ENCODE measurements around the gene CARD11.

Gene CARD11

DNA sequence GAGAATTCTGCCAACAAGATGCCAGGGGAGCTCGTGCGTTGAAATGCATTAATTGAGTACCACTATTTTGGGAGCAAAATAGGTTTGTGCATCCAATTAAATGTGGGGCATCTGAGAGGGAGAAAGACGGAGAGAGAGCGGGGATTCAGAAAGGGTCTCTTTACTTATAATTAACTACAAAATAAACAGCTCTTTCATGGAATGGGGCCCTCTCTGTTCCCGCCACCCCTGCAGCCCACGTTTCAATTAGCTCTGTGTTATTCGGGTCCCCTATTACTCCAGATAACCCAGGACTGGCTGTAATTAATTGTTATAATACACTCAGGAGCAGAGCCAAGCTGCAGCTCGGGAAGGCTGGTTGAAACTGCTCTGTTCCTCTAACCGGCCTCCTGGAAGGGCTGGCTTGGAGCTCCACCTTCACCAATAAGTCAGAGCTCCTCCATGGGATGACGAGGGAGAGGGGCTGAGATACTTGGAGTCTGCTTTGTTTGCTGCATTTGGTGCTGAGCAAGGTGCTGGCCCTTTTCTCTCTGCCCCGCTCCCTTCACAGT, 67.8 kb downstream of the CARD11 start:
- TF ChIP-seq, protein P1, sequence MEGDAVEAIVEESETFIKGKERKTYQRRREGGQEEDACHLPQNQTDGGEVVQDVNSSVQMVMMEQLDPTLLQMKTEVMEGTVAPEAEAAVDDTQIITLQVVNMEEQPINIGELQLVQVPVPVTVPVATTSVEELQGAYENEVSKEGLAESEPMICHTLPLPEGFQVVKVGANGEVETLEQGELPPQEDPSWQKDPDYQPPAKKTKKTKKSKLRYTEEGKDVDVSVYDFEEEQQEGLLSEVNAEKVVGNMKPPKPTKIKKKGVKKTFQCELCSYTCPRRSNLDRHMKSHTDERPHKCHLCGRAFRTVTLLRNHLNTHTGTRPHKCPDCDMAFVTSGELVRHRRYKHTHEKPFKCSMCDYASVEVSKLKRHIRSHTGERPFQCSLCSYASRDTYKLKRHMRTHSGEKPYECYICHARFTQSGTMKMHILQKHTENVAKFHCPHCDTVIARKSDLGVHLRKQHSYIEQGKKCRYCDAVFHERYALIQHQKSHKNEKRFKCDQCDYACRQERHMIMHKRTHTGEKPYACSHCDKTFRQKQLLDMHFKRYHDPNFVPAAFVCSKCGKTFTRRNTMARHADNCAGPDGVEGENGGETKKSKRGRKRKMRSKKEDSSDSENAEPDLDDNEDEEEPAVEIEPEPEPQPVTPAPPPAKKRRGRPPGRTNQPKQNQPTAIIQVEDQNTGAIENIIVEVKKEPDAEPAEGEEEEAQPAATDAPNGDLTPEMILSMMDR (conservative IDR thresholded peaks at IDR 0.05; ENCODE audit: control insufficient read depth, insufficient read depth, low read depth, low read length): no peak
- H3K4me3 ChIP-seq (ENCODE audit: control insufficient read depth, low read depth, low read length): no peak overlapping the region
- no peak for DNase-seq (ENCODE audit: low read depth)

DNA sequence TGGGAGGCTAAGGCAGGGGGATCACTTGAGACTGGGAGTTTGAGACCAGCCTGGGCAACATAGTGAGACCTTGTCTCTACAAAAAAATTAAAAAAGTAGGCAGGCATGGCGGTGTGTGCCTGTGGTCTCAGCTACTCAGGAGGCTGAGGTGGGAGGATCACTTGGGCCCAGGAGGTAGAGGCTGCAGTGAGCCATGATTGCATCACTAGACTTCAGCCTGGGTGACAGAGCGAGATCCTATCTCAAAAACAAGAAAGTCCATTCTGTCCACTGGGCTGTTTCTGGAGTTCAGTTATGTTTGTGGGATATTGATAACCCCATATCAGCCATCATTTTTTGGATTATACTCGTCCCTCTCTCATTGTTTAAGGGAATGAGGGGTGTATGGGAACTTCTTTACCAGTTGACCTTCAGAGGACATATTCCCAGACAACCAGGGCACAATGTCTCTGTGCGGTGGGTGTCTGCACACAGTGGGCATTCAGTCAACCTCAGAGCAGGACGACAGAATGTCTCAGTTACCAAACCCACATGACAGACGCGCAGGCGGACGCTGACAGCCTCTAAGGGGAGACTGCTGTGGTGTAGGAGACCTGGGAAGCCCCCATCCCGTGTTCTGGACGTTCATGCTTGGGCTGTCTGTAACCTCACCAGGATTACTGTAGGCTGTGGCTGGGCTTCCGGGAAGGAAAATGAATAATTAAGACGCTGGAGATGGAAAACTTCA, 69.4 kb downstream of the CARD11 start:
- no peak for DNase-seq (ENCODE audit: low read depth)
- no peak overlapping the region for H3K4me3 ChIP-seq (ENCODE audit: control insufficient read depth, low read depth, low read length)
- TF ChIP-seq, protein P1 (conservative IDR thresholded peaks at IDR 0.05; ENCODE audit: control insufficient read depth, insufficient read depth, low read depth, low read length): no peak

DNA sequence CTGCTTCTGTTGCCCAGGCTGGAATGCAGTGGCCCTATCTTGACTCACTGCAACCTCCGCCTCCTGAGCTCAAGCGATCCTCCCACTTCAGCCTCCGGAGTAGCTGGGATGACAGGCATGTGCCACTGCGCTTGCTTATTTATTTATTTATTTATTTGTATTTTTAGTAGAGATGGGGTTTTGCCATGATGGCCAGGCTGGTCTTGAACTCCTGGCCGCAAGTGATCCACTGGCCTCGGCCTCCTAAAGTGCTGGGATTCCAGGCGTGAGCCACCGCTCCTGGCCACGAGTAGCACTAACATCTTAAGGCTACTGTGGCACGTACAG, 70.9 kb downstream of the CARD11 start:
- TF ChIP-seq, protein P1 (conservative IDR thresholded peaks at IDR 0.05; ENCODE audit: control insufficient read depth, insufficient read depth, low read depth, low read length): no peak
- no peak overlapping the region for H3K4me3 ChIP-seq (ENCODE audit: control insufficient read depth, low read depth, low read length)
- DNase-seq (ENCODE audit: low read depth): no peak

DNA sequence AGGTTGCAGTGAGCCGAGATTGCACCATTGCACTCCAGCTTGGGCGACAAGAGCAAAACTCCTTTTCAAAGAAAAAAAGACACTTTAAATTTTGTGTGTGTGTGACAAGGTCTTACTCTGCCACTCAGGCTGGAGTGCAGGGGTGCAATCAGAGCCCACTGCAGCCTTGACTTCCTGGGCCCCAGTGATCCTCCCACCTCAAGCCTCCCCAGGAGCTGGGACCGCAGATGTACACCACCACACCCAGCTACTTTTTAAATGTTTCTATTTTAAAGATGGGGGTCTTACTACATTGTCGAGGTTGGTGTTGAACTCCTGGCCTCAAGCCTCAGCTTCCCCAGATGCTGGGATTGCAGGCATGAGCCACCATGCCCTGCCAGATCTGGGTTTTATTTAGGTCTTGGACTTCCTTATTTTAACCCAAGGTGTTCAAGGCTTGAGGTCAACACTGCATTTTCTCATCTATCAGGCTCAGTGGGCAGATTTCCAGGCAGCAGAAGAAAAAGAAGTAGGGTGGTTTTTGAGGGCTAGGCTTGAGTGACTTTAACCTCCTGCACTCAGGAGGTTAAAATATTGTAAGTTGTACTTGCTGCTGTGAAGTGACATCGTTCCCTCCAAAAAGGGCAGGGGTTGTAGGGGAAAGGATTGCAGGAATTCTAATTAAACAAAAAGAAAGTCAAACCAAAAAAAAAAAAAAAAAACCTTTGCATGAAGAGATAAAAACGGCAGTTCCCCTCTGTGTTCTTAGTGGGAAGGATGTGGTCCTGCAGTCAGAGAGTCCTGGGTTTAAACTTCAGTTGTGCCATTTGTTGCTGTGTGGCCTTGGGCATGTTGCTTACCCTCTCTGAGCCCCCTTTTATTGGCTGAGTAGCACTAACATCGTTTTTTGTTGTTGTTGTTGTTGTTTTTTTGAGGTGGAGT, 71.5 kb downstream of the CARD11 start:
- H3K4me3 ChIP-seq (ENCODE audit: control insufficient read depth, low read depth, low read length): no peak overlapping the region
- no peak for DNase-seq (ENCODE audit: low read depth)
- TF ChIP-seq, protein P1 (conservative IDR thresholded peaks at IDR 0.05; ENCODE audit: control insufficient read depth, insufficient read depth, low read depth, low read length): no peak

DNA sequence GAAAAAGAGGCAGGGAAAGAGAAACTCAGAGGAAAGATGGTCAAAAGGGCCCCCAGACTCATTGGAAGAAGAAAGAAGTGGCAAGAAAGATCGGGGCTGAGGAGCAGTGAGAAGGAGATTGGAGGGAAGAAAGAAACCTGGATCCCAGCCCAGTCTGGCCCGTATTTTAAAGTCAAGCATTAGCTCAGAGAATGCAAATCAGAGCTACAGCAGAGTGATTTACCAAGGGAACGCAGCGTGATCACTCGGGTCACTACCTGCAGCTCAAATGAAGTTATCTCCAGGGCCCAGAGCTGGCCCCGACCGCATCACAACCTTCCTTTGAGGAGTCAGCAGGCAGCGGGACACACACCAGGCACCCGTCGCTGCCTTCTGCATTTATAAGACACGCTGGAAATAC, 72.8 kb downstream of the CARD11 start:
- H3K4me3 ChIP-seq (ENCODE audit: control insufficient read depth, low read depth, low read length): no peak overlapping the region
- DNase-seq (ENCODE audit: low read depth): no peak
- TF ChIP-seq, protein P1 (conservative IDR thresholded peaks at IDR 0.05; ENCODE audit: control insufficient read depth, insufficient read depth, low read depth, low read length): no peak

GRCh38 chr7:2970307-2970664, 73.4 kb downstream of the CARD11 start:
- TF ChIP-seq, protein P1 (conservative IDR thresholded peaks at IDR 0.05; ENCODE audit: control insufficient read depth, insufficient read depth, low read depth, low read length): no peak
- H3K4me3 ChIP-seq (ENCODE audit: control insufficient read depth, low read depth, low read length): no peak overlapping the region
- DNase-seq (ENCODE audit: low read depth): no peak
